GM18511 (cell line): Measurements from ENCODE around the gene C14orf180.
"Not testable (repeated sequence)": the region's sequence is repeated elsewhere in the genome, so short reads cannot be mapped to it uniquely, and the experiment has no call there.

ENCODE experiments used
- ATAC-seq: cut with Tn5 transposase; IDR thresholded peaks from one replicate; pipeline ENCODE4 v1.9.1; 2021; ENCODE audit warnings: mild to moderate bottlenecking, moderate library complexity; ENCODE audit not compliant: unreplicated experiment

Gene C14orf180

GRCh38 chr14:104577426-104577825 lies 2.1 kb upstream of the C14orf180 start:
- no peak for ATAC-seq

- no peak for ATAC-seq
Observed at GRCh38 chr14:104577847-104578301, 1.7 kb upstream of the C14orf180 start.

- no peak for ATAC-seq
Observed at GRCh38 chr14:104578321-104578720, 1.2 kb upstream of the C14orf180 start.

GRCh38 chr14:104579939-104580338 lies 375 bp downstream of the C14orf180 start:
- not testable (repeated sequence) for ATAC-seq

GRCh38 chr14:104580961-104581360 lies 1.4 kb downstream of the C14orf180 start:
- ATAC-seq: no peak

- ATAC-seq: no peak
Observed at GRCh38 chr14:104581521-104581920, 2.0 kb downstream of the C14orf180 start.

GRCh38 chr14:104582005-104582404 lies 2.4 kb downstream of the C14orf180 start:
- no peak for ATAC-seq

- ATAC-seq: no peak
Observed at GRCh38 chr14:104582662-104583061, 3.1 kb downstream of the C14orf180 start.

GRCh38 chr14:104583424-104584306 lies 4.1 kb downstream of the C14orf180 start:
- ATAC-seq: no peak

GRCh38 chr14:104584557-104584956 lies 5.0 kb downstream of the C14orf180 start:
- no peak for ATAC-seq

- no peak for ATAC-seq
Observed at GRCh38 chr14:104585966-104586697, 6.6 kb downstream of the C14orf180 start.

- no peak for ATAC-seq
Observed at GRCh38 chr14:104586832-104587620, 7.5 kb downstream of the C14orf180 start.

- ATAC-seq: no peak
Observed at GRCh38 chr14:104587641-104588040, 8.1 kb downstream of the C14orf180 start.

- ATAC-seq: no peak
Observed at GRCh38 chr14:104588066-104588857, 8.7 kb downstream of the C14orf180 start.

- no peak for ATAC-seq
Observed at GRCh38 chr14:104589338-104590195, 10.0 kb downstream of the C14orf180 start.

- ATAC-seq: no peak
Observed at GRCh38 chr14:104590240-104590965, 10.8 kb downstream of the C14orf180 start.

- ATAC-seq: no peak
Observed at GRCh38 chr14:104591031-104591430, 11.5 kb downstream of the C14orf180 start.

- no peak for ATAC-seq
Observed at GRCh38 chr14:104591506-104592291, 12.1 kb downstream of the C14orf180 start.
